NCI-H2196 treated with DMSO at 0.1 percent for 48 hours (cell line): ENCODE results near the gene OR2V1.
A peak's percentile ranks its signal among the peaks of the same experiment; 100 is the strongest.
"Not testable (repeated sequence)": the region's sequence is repeated elsewhere in the genome, so short reads cannot be mapped to it uniquely, and the experiment has no call there.

Experiments used
- DNase-seq: peaks from one replicate; lab custom pipeline; 2025; ENCODE audit not compliant: unreplicated experiment; lab: John Stamatoyannopoulos, UW

The OR2V1 gene

GRCh38 chr5:181130832-181131496, at the start of gene OR2V1:
OR2V1 (minus strand) TSS chr5:181131169; CDS start chr5:181125304, 5,865 bp downstream.
- DNase-seq: no peak

- DNase-seq: not testable (repeated sequence)
These were observed 46.6 kb upstream of the OR2V1 start for GRCh38 chr5:181177559-181177958.

- no peak for DNase-seq
These were observed 45.4 kb upstream of the OR2V1 start for GRCh38 chr5:181176254-181176952.

- no peak for DNase-seq
These were observed 42.7 kb upstream of the OR2V1 start for GRCh38 chr5:181173420-181174342.

GRCh38 chr5:181173027-181173419, 42.1 kb upstream of the OR2V1 start:
- DNase-seq: no peak

GRCh38 chr5:181171782-181172181, 40.8 kb upstream of the OR2V1 start:
- DNase-seq: no peak

- no peak for DNase-seq
These were observed 40.0 kb upstream of the OR2V1 start for GRCh38 chr5:181170996-181171395.

- no peak for DNase-seq
These were observed 39.4 kb upstream of the OR2V1 start for GRCh38 chr5:181170237-181170825.

- DNase-seq: not testable (repeated sequence)
These were observed 38.7 kb upstream of the OR2V1 start for GRCh38 chr5:181169459-181170236.

- DNase-seq: no peak
These were observed 37.7 kb upstream of the OR2V1 start for GRCh38 chr5:181168595-181169118.

- DNase-seq: peak; percentile 2
These were observed 37.0 kb upstream of the OR2V1 start for GRCh38 chr5:181167814-181168488.

- DNase-seq: no peak
These were observed 36.1 kb upstream of the OR2V1 start for GRCh38 chr5:181166812-181167733.

- no peak for DNase-seq
These were observed 33.3 kb upstream of the OR2V1 start for GRCh38 chr5:181164076-181164952.

GRCh38 chr5:181163487-181164075, 32.6 kb upstream of the OR2V1 start:
- no peak for DNase-seq

- DNase-seq: no peak
These were observed 30.7 kb upstream of the OR2V1 start for GRCh38 chr5:181161534-181162175.

GRCh38 chr5:181160755-181161533, 30.0 kb upstream of the OR2V1 start:
- DNase-seq: peak; percentile 18
